ENCODE measurements around the gene CSRNP3.

Gene CSRNP3

DNA sequence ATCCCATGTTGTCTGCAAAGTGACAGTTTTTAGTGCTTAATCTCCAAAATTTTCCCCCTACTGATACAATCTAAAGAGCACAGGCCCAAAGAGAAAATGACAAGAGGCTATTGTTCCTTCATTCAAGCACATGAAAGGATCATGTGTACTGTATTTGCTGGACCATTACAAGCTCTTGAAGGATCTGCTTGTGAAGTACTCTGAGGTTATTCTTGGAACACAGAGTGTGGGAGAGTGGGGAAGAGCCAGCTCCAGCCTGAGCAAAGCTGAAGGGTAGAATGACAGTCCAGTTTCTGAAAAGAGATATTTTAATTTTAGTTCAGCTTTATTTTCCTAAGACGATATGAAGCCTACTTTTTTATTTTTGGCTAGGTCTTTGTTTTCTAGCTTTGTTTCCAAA is 212.3 kb downstream of the CSRNP3 start:
- no peaks in the 10 kb centered on the region for H3K36me3 ChIP-seq (ENCODE audit: insufficient read depth, low read length)
- TF ChIP-seq, protein P1, sequence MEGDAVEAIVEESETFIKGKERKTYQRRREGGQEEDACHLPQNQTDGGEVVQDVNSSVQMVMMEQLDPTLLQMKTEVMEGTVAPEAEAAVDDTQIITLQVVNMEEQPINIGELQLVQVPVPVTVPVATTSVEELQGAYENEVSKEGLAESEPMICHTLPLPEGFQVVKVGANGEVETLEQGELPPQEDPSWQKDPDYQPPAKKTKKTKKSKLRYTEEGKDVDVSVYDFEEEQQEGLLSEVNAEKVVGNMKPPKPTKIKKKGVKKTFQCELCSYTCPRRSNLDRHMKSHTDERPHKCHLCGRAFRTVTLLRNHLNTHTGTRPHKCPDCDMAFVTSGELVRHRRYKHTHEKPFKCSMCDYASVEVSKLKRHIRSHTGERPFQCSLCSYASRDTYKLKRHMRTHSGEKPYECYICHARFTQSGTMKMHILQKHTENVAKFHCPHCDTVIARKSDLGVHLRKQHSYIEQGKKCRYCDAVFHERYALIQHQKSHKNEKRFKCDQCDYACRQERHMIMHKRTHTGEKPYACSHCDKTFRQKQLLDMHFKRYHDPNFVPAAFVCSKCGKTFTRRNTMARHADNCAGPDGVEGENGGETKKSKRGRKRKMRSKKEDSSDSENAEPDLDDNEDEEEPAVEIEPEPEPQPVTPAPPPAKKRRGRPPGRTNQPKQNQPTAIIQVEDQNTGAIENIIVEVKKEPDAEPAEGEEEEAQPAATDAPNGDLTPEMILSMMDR (IDR thresholded peaks at IDR 0.05; ENCODE audit: low read length), result no peak
- no peak for TF ChIP-seq EZH2 (IDR thresholded peaks at IDR 0.05; ENCODE audit: borderline replicate concordance, low read length)
- H3K9me3 ChIP-seq (ENCODE audit: low read length), result no peaks in the 10 kb centered on the region
- no peak overlapping the region for H3K4me2 ChIP-seq (ENCODE audit: low read length)
- H3K9me2 ChIP-seq (ENCODE audit: low read depth, low read length), result no peaks in the 10 kb centered on the region
- no peak overlapping the region for H2AFZ ChIP-seq (ENCODE audit: low read length)
- no peak overlapping the region for H3K27ac ChIP-seq (ENCODE audit: low read depth, low read length, poor library complexity, severe bottlenecking)
- H3K4me3 ChIP-seq (ENCODE audit: low read depth, low read length, poor library complexity, severe bottlenecking), result no peak overlapping the region
- H3K79me2 ChIP-seq (ENCODE audit: insufficient read depth, low read length), result no peaks in the 10 kb centered on the region
- H3K4me1 ChIP-seq (ENCODE audit: insufficient read depth, low read length, severe bottlenecking), result no peaks in the 10 kb centered on the region
- no peaks in the 10 kb centered on the region for H3K27me3 ChIP-seq (ENCODE audit: insufficient read depth, low read length)
- H3F3A ChIP-seq (ENCODE audit: insufficient read depth, low read length), result no peaks in the 10 kb centered on the region
- no peaks in the 10 kb centered on the region for H4K20me1 ChIP-seq (ENCODE audit: insufficient read depth, low read length)
- H3K9ac ChIP-seq (ENCODE audit: low read length), result no peak overlapping the region

DNA sequence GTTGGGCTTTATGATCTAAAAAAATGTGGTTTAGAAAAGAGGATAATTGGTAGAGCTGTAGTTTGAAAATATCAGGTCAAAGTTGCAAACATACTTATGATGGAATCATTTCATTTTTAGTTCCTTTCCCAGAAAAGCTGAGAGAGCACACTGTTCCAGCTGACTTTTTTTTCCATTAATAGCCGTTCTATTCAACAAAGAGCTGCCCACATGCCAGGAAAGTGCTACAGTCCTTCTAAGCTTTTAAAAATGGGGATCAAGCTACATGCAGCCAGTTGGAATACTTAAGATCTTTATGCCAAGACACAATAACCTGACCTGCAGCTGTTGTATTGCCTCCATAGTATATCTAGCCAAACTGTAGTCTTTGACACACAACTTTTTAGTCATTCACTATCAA is 213.0 kb downstream of the CSRNP3 start:
- H3K9ac ChIP-seq (ENCODE audit: low read length), result no peak overlapping the region
- no peaks in the 10 kb centered on the region for H3K4me1 ChIP-seq (ENCODE audit: insufficient read depth, low read length, severe bottlenecking)

DNA sequence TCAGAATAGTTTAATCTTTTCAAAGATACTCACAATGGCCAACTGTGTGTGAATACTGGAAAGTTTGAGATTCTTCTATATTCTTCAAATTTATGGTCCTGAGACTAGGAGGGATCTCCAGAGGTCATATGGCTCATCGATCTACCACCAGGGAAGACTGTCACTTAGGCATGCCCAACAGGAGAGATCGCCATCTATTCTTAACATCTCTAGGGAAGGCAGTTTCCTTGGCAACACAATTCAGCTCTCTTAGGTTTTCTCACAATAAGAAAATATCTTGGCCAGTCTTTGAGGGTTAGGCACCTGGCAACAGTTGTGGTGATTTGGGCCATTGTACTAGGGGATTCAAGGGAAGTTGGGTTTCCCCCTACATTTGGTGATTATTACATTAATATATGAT is 217.3 kb downstream of the CSRNP3 start:
- Histone ChIP-seq H3K4me2 (ENCODE audit: low read length) (no peak overlapping the region), H3K27ac (ENCODE audit: low read depth, low read length, poor library complexity, severe bottlenecking) (no peak overlapping the region), H3K9me2 (ENCODE audit: low read depth, low read length) (no peaks in the 10 kb centered on the region)

More for the DNA sequence above, 213.0 kb downstream of the CSRNP3 start:
- Histone ChIP-seq H3K27me3 (ENCODE audit: insufficient read depth, low read length) (no peaks in the 10 kb centered on the region), H3K9me2 (ENCODE audit: low read depth, low read length) (no peaks in the 10 kb centered on the region), H3K79me2 (ENCODE audit: insufficient read depth, low read length) (no peaks in the 10 kb centered on the region), H3F3A (ENCODE audit: insufficient read depth, low read length) (no peaks in the 10 kb centered on the region), H3K4me2 (ENCODE audit: low read length) (no peak overlapping the region), H3K9me3 (ENCODE audit: low read length) (no peaks in the 10 kb centered on the region), H3K27ac (ENCODE audit: low read depth, low read length, poor library complexity, severe bottlenecking) (no peak overlapping the region), H4K20me1 (ENCODE audit: insufficient read depth, low read length) (no peaks in the 10 kb centered on the region), H3K4me3 (ENCODE audit: low read depth, low read length, poor library complexity, severe bottlenecking) (no peak overlapping the region), H3K36me3 (ENCODE audit: insufficient read depth, low read length) (no peaks in the 10 kb centered on the region), H2AFZ (ENCODE audit: low read length) (no peak overlapping the region)
- no peak for TF ChIP-seq EZH2 (IDR thresholded peaks at IDR 0.05; ENCODE audit: borderline replicate concordance, low read length)
- TF ChIP-seq, protein P1 (IDR thresholded peaks at IDR 0.05; ENCODE audit: low read length), result no peak

More for the DNA sequence above, 217.3 kb downstream of the CSRNP3 start:
- no peaks in the 10 kb centered on the region for H3K4me1 ChIP-seq (ENCODE audit: insufficient read depth, low read length, severe bottlenecking)
- TF ChIP-seq, protein P1 (IDR thresholded peaks at IDR 0.05; ENCODE audit: low read length), result no peak
- no peak for TF ChIP-seq EZH2 (IDR thresholded peaks at IDR 0.05; ENCODE audit: borderline replicate concordance, low read length)
- no peaks in the 10 kb centered on the region for H3F3A ChIP-seq (ENCODE audit: insufficient read depth, low read length)
- no peaks in the 10 kb centered on the region for H4K20me1 ChIP-seq (ENCODE audit: insufficient read depth, low read length)
- H3K27me3 ChIP-seq (ENCODE audit: insufficient read depth, low read length), result no peaks in the 10 kb centered on the region
- no peaks in the 10 kb centered on the region for H3K79me2 ChIP-seq (ENCODE audit: insufficient read depth, low read length)
- H2AFZ ChIP-seq (ENCODE audit: low read length), result no peak overlapping the region
- H3K9me3 ChIP-seq (ENCODE audit: low read length), result no peaks in the 10 kb centered on the region
- H3K36me3 ChIP-seq (ENCODE audit: insufficient read depth, low read length), result no peaks in the 10 kb centered on the region
- no peak overlapping the region for H3K4me3 ChIP-seq (ENCODE audit: low read depth, low read length, poor library complexity, severe bottlenecking)
- no peak overlapping the region for H3K9ac ChIP-seq (ENCODE audit: low read length)

Measured in OCI-LY1 (cell line).